HL-60 (cell line): ENCODE results near the gene GPR39.

Experiments
- GABPA ChIP-seq: IDR thresholded peaks from 2 replicates; pipeline ENCODE4 v1.6.1; 2012; ENCODE audit warnings: low read depth
- TF ChIP-seq, protein P1 (sequence below): IDR thresholded peaks from one replicate; pipeline ENCODE4 v1.5.1; 2011; ENCODE audit warnings: low read length, control low read depth, inconsistent platforms; ENCODE audit not compliant: insufficient read depth

DNA sequence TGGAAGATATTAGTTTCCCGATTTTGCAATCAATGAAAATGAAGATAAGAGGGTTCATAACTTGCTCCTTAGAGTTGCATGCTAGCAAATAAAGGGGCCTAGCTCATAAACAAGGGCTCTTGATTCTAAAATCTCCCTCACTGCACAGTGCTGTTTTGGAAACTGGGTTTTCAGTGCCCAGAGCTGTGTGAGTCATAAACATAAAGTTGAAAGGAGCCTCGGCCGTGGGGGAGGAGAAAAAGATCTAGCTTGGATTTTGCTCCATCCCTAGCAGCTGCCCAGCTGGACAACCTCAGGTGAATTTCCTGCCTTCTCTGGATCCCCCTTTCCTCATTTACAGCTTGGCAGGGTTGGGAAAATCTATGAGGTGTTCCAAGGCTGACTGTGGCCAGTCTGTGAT is 210.9 kb downstream of the GPR39 start:
- TF ChIP-seq, protein P1, sequence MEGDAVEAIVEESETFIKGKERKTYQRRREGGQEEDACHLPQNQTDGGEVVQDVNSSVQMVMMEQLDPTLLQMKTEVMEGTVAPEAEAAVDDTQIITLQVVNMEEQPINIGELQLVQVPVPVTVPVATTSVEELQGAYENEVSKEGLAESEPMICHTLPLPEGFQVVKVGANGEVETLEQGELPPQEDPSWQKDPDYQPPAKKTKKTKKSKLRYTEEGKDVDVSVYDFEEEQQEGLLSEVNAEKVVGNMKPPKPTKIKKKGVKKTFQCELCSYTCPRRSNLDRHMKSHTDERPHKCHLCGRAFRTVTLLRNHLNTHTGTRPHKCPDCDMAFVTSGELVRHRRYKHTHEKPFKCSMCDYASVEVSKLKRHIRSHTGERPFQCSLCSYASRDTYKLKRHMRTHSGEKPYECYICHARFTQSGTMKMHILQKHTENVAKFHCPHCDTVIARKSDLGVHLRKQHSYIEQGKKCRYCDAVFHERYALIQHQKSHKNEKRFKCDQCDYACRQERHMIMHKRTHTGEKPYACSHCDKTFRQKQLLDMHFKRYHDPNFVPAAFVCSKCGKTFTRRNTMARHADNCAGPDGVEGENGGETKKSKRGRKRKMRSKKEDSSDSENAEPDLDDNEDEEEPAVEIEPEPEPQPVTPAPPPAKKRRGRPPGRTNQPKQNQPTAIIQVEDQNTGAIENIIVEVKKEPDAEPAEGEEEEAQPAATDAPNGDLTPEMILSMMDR: no peak
- no peak for TF ChIP-seq GABPA
